Hepatocyte (in vitro differentiated cells): ENCODE data around the gene KIFC3.

Experiments
- CTCF ChIP-seq: fragments of 200-600 bp; sonication (generic); IDR thresholded peaks from 2 replicates; pipeline ENCODE4 v1.5.1; 2016; ENCODE audit warnings: antibody characterized with exemption, mild to moderate bottlenecking; ENCODE audit not compliant: poor library complexity
- EZH2phosphoT487 ChIP-seq: fragments of 200-600 bp; sonication (generic); IDR thresholded peaks from one replicate; pipeline ENCODE4 v1.6.1; 2018; ENCODE audit warnings: antibody characterized with exemption, mild to moderate bottlenecking, low read depth, moderate library complexity; ENCODE audit not compliant: unreplicated experiment, severe bottlenecking

- TF ChIP-seq CTCF (no peak), EZH2phosphoT487 (no peak)
Observed at GRCh38 chr16:57804111-57804837, 2.0 kb upstream of the KIFC3 start.
